Hematopoietic multipotent progenitor cell treated with erythropoietin and hydrocortisone succinate and interleukin-3 and kit ligand, for 8 days (in vitro differentiated cells): ENCODE data around the gene PHGDH.
"Not testable (repeated sequence)": the region's sequence is repeated elsewhere in the genome, so short reads cannot be mapped to it uniquely, and the experiment has no call there.

Experiments used
- DNase-seq: peaks from one replicate; pipeline ENCODE4 v3.0.0-alpha.2; 2015

Gene PHGDH

DNA sequence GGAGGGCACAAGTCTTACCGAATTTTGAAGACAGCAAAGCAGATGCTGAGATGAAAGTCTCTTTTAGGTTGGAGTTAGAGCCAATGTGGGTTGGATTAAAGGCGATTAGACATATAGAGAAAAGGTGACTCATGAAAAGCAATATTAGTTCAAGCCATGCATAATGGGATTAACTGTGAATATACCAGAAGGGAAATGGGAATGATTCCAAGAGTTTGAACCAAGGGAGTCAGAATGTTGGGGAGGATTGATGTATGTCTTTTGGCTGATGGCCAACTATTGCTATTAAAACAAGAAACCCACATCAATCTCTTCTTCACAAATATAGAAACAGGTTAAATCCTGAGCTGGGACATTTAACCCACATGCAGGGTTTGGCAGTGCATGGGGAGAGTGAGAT is 55.8 kb downstream of the PHGDH start:
- no peak for DNase-seq

DNA sequence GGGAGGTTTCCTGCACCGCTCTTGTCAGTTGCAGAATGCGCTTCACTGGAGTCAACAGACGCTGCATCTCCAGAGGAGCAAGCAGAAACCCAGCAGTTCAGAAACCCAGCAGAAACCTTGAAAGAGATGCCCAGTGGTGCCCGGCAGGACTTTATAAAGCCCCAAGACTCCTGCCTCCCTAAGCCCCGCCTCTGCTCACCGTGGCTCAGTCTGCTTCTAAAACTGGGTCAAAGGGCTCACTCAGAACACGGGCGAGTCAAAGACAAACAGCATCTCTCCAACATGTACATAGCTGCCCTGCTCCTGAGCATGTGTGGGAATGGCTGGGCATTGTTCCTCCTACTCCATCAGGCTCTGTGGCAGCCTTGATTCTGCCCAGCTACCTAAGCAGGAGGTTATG is 57.0 kb downstream of the PHGDH start, which contains the start of gene HMGCS2:
Gene HMGCS2 (minus strand): TSS at position 128 of the 400 bp plus-strand sequence. CDS start 61 bp downstream, at position 67.
- no peak for DNase-seq

DNA sequence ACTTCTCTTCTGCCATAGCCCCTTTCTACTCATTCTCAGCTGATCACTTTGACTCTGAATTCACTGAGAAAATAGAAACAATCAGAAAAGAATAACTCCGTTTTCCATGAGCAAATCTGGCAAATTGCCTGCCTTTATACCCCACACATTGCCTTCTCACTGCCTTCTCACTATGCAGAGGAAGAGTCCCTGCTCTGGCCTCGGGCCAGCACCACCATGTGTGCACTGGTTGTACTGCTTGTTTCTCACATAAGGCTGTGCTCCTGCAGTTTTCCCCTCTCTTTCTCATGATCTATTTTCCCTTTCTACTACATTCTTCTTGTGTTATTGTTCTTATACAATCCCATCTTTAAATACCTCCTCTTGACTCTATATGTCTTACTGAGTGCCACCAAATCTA is 59.3 kb downstream of the PHGDH start:
- no peak for DNase-seq

DNA sequence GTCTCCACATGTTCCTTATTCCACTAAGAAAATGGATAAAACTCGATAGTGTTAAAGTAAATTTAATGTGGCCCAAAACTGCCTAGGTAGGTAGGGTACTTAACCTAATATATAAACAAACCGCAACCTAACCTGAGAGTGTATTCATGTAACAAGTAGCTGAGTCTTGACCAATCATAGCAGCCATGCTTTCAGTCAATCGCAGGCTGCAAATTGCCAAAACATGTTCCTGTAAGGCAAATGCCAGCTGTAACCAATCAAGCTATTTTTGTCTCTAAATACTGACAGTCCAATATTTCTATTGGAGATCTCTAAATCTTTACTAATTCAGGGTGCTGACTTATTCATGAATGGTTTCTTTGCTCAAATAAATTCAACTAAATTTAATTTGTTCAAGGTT is 60.0 kb downstream of the PHGDH start:
- DNase-seq = no peak

DNA sequence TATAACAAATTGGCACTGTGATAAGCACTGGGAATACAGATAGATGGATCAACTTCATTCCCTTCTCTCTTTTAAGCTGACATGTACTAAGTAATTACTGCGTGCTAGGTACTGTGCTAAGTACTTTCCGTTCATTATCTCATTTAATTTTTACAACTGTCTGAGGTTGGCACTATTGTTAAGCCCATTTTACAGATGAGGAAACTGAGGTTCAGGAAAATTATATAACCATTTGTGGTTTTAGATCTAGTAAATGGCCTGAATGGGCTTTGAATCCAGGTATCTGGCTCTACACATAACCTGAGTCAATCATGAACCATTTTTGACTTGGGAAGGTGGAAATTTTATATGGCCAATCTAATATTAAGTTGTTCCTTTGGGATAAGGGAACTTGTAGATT is 60.6 kb downstream of the PHGDH start:
- no peak for DNase-seq

DNA sequence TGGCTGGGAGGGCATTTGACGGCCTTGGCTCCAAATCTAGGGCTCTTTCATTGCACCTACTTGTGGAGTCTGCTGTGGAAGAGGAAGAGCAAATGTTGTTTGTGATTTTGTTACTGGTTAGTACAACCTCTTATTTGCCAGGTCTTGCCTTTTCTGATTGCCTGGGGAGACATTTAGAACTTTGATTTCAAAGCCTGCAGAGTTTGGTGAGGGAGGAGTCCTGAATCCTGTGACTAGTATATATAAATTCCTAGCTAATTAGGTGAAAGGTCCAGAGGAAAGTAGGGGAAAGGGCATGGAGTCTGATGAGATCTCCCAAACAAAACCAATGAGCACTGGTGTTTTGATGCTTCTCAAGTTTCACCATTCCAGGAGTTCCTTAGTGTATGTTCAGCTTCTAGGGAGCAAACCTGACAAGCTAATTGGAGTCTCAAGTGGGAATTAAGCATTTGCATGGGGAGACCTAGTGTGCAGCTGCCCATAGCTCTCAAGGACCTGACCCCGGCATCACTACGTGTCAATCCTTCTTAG is 62.0 kb downstream of the PHGDH start:
- no peak for DNase-seq

DNA sequence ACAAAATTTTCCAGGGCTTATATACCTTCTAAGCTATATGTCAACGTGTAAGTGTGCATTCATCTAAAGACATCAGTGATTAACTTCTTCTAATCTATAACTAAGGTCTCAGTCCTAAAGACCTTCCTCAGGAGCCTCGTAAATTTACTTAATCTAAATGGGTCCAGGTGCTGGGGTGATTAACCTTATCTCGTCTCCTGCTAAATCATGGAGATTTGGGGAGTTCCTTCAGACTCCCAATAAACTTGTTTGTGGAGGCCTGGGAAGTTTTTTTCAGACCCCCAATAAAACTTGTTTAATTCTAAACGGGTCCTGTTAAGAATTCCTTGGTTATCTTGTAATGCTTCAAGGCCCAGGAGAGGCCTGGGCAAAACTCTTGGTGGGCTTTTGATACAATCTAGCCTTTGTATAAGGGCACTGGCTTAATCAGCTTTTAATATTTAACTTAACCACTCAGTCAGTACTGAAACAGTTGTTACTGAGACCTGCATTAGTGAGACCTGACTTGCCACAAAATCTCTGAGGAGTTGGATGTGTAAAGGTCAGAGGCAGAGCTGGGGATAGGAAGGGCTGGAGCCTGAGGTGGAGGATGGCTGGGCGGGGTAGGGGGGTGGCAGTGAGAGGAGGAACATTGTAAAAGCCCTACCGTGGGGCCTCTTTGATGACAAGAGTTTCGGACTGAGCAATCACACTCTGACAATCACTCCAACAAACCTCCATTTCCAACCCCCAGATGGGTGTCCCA is 63.2 kb downstream of the PHGDH start:
- DNase-seq = no peak

DNA sequence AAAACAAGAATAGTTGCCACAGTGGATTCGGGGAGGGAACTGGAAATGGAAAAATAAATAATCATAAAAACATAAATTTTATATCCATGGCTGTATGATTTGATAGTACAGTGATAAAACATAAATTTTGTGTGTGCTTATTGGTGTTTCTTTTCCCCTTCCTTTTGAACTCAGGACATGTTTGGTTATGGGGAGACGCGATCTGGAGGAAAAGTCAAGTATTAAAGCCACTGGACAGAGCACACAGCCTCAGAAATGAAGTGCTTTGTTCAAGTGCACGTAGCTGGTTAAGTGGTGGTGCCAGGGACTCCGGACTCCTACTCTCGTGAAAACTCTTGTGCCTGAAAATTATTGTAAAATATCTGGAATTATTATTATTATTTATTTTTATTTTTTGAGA is 66.6 kb downstream of the PHGDH start:
- no peak for DNase-seq

DNA sequence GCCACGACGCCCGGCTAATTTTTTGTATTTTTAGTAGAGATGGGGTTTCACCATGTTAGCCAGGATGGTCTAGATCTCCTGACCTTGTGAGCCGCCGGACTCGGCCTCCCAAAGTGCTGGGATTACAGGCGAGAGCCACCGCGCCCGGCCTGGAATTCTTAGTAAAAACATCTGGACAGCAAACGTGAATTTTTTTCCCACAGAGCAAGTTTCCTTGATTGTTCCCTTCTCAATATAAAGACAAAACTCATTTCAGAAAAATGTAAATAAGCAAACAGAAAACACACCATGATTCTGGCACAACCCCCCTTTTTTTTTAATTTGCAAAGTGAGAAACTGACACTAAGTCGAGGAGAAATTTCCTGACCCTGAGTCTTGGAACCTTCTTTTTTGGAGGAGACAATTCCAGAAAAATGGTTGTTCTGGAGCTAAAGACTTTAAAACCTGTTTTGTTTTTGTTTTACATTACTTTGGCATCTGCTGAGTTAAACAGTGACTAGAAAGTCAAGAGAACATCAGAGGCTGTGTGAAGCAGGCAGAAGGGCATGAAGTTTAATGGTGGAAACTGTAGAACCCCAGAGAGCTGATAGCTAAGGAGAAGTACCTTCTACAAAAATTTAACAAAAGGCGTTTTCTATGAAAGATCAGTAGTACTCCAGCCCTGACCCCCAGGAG is 67.3 kb downstream of the PHGDH start:
- no peak for DNase-seq

DNA sequence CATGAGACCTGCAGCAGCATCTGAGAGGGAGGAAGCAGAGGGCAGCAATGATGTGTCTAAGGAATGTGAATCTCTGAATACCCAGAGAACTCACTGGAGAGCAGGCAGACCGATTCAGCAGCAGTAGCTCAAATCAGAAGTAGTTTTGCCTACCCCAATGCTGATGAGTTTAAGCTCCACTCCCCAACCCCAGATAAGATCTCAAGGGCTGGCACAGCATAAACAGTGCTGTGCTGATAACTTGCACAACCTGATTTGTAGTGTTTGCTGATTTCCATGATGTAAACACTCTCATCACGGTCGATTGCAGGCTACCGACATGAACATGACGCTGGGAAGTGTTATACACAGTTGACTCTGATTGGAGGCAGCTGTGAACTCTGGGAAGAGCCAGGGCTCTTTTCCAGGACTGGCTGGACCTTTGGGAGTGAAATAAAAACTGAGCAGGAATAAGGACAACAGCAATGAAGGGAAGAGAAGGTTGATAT is 68.2 kb downstream of the PHGDH start:
- no peak for DNase-seq

DNA sequence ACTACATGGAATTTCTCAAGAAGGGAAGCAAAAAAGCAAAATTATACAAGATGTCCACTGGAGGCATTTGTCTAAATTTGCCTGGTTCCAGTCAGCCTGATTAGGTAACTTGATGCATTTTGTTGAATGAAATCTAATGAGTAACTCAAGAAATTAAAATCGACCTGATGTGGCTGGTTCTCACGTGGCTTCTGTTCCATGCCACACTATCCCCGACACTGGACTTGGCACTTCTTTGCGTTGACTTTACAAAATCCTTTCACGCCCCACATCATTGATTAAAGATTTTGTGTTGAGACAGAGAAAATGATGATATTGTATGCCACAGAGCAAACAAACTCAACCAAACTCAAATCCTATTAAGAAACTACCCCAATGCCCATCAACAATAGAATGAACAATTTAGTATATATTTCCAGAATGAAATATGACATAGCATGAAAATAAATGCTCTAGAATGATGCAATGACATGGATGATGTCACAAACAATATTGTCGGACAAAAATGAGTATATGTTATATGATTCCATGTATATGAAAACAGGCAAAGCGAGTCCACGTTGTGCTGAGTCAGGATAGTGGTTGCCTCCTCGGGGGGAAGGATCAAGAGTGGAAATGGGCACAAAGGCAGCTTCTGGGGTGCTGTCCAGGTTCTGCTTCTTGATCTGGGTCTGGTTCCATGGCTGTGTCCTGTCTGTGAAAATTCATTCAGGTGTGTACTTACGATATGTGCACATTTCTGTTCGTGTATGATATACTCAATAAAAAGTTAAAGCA is 69.9 kb downstream of the PHGDH start:
- no peak for DNase-seq

DNA sequence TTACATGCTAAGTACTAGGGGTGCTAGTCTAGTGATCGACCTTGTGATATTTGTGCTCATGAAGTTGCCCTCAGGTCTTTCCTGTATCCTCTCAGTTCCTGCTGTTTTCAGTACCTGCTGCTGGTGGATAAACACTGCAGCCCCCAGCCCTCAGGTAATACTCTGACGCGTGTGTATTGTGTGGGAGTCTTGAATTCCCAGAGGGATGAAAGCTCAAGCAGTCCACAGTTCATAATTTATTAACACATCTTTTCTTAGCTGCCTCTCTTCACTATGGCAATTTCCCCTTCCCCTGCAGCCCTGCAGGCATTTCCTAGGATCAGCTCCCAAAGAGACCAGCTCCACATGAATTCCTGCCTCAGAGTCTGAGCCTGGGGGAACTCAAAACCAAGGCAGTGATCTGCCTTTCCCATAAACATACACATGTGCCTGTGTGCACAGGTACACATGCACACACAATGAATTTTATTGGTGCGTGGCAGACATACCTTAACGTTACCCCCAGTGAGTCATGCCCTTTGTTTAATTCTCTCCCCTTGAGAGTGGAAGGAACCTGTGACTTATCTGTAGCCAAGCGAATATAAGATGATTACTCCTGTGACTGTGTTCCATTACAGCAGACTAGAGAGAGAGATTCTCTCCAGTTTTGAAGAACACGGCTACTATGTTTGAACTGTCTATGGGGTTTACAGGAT is 71.0 kb downstream of the PHGDH start:
- DNase-seq = no peak

DNA sequence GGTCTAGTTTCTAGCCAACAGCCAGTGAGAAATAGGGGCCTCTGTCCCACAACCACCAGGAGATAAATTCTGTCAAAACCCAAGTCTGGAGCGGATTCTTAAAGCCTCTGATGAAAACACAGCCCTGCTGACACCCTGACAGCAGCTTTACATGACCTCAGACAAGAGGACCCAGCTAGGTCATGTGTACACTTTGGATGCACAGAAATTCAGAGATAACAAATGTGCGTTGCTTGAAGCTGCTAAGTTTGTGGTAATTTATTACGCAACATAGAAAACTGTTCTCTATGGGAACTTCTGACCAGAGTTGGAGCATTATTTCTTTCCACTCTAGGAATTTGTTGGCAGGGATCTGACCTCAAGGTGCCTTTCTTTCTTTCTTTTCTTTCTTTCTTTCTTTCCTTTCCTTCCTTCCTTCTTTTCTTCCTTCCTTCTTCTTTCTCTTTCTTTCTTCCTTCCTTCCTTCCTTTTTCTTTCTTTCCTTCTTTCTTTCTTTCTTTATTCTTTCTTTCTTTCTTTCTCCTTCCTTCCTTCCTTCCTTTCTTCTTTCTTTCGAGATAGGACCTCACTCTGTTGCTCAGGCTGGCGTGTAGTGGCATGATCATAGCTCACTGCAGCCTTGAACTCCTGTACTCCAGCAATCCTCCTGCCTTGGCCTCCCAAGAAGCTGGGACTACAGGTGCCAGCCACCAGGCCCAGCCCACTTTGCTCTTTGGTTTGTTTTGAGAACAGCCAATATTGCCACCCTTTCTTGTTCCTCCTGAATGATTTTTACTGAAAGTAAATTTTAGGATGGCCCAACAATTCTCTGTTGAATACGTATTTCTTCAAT is 71.8 kb downstream of the PHGDH start:
- peak; percentile 19 for DNase-seq

DNA sequence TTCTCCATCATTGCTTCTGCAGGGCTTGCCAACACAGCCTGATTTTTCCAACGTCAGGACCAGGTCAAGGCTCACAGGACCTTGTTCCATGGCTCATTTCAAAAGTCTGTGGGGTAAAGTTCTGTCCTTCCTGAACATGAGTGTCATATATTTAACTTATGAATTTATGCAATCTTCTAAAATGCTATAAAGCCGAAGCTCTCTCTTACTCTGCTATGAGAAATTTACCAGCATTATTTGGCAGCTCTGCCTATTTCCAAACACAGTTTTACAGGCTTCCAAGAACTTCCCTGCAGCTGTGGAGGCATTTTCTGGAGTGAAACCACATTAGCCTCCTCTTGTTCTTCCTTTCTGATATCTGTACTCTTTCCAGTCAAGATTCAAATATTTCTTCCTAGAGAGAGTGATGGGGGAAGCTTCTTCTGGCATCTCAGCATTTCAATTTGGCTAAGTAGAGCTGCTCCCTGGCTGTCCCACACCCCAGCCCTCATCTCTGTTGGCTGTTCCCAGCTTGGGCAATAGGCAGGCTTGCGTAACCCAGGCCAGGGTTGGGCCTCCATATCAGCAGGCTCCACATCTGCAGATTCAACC is 72.6 kb downstream of the PHGDH start:
- DNase-seq = peak; percentile 13

DNA sequence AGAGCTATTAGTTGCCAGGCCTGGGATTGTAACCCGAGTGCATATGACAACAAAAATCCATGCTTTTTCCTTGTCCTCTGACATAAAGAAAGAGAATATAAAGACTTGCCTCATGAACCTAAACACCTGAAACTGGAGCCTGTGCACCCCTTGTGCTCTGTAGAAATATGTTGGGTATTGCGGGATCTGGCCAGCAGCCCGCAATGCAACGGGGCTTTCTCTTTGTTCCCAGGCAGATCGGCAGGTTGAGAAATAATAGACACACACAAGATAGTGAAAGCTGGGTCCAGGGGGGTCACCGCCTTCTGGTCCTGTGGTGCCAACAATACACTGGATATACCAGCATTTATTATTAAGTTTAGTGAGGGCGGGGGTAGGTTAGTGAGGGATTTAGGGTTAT is 74.3 kb downstream of the PHGDH start:
- DNase-seq = not testable (repeated sequence)

DNA sequence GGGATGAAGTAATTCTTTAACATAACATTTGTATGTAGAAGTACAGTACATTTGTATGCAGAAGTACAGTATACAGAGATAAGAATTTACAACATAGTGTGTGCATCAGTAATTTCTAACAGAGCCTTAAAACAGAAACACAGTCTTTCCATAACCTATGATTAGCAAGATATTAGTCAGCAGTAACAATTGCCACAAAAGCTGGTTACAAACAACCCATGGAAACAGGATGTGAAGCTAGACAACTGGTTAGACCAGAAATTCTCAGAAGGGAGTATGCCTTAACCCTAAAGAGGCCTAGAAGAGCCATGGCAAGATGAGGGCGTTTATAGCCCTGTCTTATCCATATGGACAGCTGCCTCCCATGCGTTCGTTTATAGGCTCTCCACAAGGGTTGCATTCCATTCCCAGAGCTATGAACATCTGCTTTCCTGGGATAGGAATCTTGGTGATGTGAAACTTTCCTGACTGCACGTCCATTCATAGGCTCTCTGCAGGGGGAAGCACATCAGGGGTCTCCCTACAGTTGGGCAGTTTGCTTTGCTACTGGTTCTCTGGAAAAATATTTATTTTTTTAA is 74.8 kb downstream of the PHGDH start:
- DNase-seq = not testable (repeated sequence)

DNA sequence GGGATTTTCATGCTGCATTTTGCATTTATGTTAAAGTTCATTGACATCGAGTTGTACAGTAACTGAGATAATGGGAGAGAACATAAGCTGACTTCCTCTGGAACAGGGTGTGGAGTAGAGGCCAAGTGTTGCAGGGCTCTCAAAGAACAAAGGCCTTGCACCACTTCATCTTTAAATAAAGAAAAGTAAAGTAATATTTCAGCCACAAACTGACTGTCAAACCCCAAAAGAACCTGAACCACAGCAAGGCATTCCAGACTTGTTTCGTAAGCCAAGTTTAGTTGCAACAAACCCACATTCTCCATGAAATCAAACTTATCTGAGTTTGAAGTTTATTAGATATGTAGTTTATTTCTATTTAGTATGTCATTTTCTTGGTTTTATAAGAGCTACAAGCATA is 76.0 kb downstream of the PHGDH start:
- no peak for DNase-seq

DNA sequence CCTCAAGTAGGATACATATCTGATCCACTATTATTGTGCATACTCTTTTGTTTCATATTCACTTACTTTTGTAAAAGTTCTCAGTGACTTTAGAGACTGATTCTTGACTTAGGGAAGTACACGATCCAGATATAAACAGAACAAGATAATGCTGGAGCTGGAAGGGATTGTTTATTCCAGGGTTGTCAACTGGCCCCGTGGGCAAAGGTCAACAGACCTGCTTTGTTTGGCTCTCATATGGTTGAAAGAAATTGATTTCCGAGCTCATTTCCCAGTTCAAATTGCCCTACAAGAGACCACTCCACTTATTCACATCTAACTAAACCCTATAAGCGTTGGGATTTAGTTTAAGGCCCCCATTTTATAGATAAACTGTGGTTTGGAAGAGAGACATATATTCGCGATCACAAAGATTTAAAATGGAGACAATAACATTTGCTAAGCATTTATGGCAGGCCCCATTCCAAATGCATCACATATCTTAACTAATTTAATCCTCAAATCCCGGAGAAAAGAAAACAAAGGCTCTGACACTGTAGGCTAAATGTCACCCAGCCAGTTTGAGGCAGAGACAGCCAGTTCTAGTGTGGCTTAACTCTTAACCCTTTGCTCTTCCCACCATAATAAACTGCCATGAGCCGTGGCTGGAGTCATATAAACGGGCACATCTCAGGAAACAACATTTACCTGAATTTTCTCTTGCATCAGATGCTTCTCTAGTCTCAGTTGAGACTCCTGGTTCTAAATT is 78.9 kb downstream of the PHGDH start:
- no peak for DNase-seq

DNA sequence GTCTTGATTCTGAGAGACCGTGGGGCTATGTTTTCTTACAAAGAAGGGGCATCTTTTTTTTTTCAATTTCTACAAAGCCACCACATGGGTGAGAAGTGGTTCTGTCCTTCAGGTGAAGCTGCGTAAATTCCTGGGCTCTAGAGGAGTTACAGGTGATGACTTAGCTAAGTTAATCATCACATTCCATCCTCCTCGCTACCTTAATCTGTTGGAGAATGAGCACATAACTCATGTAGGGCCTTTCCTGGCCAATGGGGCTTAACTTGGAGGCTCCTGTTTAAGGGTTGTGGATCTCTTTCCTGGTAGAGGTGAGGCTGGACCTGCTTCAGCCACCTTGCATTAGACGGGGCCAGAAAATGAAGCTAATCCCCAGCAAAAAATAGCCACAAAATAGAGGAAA is 79.6 kb downstream of the PHGDH start:
- DNase-seq = no peak
